ENCODE results near the gene HSPB9.
"Not testable (repeated sequence)": the region's sequence is repeated elsewhere in the genome, so short reads cannot be mapped to it uniquely, and the experiment has no call there.

Gene HSPB9

GRCh38 chr17:42142371-42142896 is 19.8 kb downstream of the HSPB9 start:
- DNase-seq (ENCODE audit: low spot score) = no peak
- in situ Hi-C loops (cut with MboI; ENCODE audit: low sequenced_read_pairs, unreplicated experiment) = no loop called here
- TF ChIP-seq CTCF (IDR thresholded peaks at IDR 0.05; ENCODE audit: borderline replicate concordance, control extremely low read depth, extremely low read depth, insufficient read depth, missing control alignments) = no peak

DNA sequence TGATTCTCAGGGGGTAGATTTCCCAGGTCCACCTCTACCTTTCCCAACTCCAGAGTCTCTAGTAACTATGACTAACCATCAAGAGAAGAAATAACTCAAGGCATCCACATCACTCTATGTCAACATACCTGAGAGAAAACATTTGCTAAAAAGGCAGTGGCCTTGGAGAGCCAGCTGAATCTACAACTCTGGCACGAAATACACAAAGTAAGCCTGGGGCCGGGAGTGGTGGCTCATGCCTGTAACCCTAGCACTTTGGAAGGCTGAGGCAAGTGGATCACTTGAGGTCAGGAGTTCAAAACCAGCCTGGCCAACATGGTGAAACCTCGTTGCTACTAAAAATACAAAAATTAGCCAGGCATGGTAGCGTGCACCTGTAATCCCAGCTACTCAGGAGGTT is 20.5 kb downstream of the HSPB9 start:
- in situ Hi-C loops (cut with MboI; ENCODE audit: low sequenced_read_pairs, unreplicated experiment) = not testable (repeated sequence)

GRCh38 chr17:42146911-42147607 is 24.5 kb downstream of the HSPB9 start:
- DNase-seq (ENCODE audit: low spot score) = no peak
- TF ChIP-seq CTCF (IDR thresholded peaks at IDR 0.05; ENCODE audit: borderline replicate concordance, control extremely low read depth, extremely low read depth, insufficient read depth, missing control alignments) = no peak
- in situ Hi-C loops (cut with MboI; ENCODE audit: low sequenced_read_pairs, unreplicated experiment) = no loop called here

More for the DNA sequence above, 20.5 kb downstream of the HSPB9 start:
- not testable (repeated sequence) for DNase-seq (ENCODE audit: low spot score)

DNA sequence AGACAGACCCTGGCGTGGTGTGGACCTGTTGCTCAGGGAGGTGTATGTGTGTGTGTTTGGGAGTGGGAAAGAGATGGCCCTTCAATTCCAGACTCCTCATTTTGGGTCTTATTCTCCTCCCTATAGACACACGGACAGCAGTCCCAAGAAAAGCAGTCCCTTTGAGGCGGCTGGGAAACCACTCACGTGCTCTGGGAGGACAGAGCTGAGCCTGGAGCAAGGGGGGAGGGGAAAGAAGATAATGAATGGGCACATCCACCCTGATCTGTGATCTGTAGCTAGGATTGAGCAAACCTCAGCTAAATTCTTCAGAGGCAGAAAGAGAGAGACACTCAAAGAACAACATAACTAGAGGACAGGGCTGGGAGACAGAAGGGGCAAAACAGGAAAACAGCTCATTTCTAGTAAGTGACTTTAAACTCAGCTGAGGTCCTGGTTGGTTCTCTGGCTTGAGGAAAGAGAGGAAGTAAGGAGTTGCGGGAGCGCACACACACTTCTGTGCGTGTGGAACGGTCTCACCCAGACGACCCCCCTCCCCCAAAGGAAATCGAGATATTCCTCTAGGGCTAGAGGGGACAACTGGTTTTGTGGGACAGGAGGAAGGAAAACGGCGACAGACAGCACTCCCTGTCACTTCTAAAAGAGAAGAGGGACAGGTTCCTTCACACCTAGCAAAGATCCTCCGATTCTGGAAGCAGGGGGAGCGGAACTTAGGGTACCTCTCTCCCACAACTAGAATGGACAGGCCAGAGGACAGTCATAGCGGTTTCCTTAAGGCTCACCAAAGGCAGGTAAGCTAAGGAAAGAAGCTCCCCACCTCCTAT is 31.5 kb downstream of the HSPB9 start:
- in situ Hi-C loops (cut with MboI; ENCODE audit: low sequenced_read_pairs, unreplicated experiment) = no loop called here
- no peak for DNase-seq (ENCODE audit: low spot score)

DNA sequence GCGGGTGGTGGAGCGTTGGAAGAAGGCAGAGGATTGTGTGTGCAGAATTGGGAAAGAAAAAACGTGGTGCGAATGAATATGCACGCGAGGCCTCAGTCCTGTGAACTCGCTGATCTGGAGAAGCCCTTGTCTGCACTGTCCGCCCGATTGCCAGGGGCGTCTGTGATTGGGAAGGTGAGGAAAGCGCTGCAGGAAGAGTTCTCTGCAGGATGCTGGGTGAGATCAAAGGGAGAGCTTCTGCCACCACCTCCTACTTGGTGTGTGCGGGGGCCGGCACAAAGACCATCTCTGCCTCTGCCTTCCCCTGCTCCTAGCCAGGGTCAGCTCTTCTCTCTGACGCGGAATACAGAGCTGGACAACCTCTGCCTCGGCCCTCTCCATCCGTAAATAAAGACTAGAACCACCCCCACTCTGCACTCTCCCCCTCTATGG is 33.0 kb downstream of the HSPB9 start:
- in situ Hi-C loops (cut with MboI; ENCODE audit: low sequenced_read_pairs, unreplicated experiment) = no loop called here
- no peak for DNase-seq (ENCODE audit: low spot score)
- no peak for TF ChIP-seq CTCF (IDR thresholded peaks at IDR 0.05; ENCODE audit: borderline replicate concordance, control extremely low read depth, extremely low read depth, insufficient read depth, missing control alignments)

More for the DNA sequence above, 31.5 kb downstream of the HSPB9 start:
- no peak for TF ChIP-seq CTCF (IDR thresholded peaks at IDR 0.05; ENCODE audit: borderline replicate concordance, control extremely low read depth, extremely low read depth, insufficient read depth, missing control alignments)

DNA sequence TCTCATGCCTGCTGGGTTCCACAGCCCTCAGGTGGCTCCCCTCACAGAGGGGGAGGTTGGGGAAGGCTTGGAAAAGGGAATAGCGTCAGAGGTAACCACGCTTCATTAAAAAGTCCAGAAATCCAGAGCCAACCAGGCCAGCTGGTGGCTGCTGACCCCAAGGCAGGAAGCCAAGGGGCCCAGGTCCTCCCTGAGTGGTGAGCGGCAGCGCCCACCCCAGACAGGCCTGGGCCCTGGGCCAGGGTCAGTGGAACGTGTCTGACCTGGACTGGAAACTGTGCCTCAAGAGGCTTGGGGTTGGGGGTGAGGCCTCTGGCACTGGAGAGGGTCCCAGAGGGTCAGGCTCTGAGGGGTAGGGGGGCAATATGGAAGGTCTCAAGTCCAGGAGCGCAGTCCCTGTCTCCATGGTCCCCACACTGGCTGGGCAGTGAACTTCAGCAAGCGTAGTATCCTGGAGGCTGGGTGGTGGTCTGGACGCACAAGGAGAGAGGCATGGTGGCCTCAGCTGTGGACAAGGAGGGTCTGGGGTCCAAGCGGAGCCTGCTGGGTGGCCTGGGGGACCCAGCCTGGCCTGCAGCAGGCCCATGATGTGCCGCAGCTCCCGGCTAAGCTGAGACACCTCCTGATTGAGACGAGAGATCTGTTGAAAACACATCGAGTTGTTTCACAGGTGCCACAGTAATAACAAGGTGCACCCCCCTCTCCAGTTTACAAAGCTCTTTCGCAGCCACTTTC is 37.4 kb downstream of the HSPB9 start:
- DNase-seq (ENCODE audit: low spot score) = no peak
- no peak for TF ChIP-seq CTCF (IDR thresholded peaks at IDR 0.05; ENCODE audit: borderline replicate concordance, control extremely low read depth, extremely low read depth, insufficient read depth, missing control alignments)
- in situ Hi-C loops (cut with MboI; ENCODE audit: low sequenced_read_pairs, unreplicated experiment) = no loop called here
